Measurements from ENCODE around the gene MAP4. TPM values are rescaled to one million over a fixed set of nuclear protein-coding genes. Genes with fewer than 3 reads are reported as not detected.
"Not testable (repeated sequence)": the region's sequence is repeated elsewhere in the genome, so short reads cannot be mapped to it uniquely, and the experiment has no call there.

MAP4 gene
- 100 to 1,000 TPM; 160 to 181 (median 175) TPM for polyA plus RNA-seq (ENCODE audit: insufficient read depth in 1 of 5, insufficient read length in 5 of 5, low replicate concordance in 1 of 5)
- long read RNA-seq, donor 1, partial matches to known transcripts = 73 of 78 reads
- long read RNA-seq, donor 1, other reads (novel, unspliced or antisense) = 5 of 78 reads
- long read RNA-seq, donor 2, partial matches to known transcripts = 39 of 39 reads
- long read RNA-seq, donor 2, other reads (novel, unspliced or antisense) = 0 of 39 reads
- long read RNA-seq, donor 3, partial matches to known transcripts = 37 of 37 reads
- long read RNA-seq, donor 3, other reads (novel, unspliced or antisense) = 0 of 37 reads
- long read RNA-seq, donor 4, full-length matches to known transcripts = 1 of 26 reads
- long read RNA-seq, donor 4, partial matches to known transcripts = 25 of 26 reads
- long read RNA-seq, donor 4, other reads (novel, unspliced or antisense) = 0 of 26 reads
- long read RNA-seq, donor 5, full-length matches to known transcripts = 1 of 46 reads
- long read RNA-seq, donor 5, partial matches to known transcripts = 45 of 46 reads
- long read RNA-seq, donor 5, other reads (novel, unspliced or antisense) = 0 of 46 reads
- long read RNA-seq, donor 6, full-length matches to known transcripts = 2 of 50 reads
- long read RNA-seq, donor 6, partial matches to known transcripts = 48 of 50 reads
- long read RNA-seq, donor 6, other reads (novel, unspliced or antisense) = 0 of 50 reads
- long read RNA-seq, donor 7, full-length matches to known transcripts = 1 of 13 reads
- long read RNA-seq, donor 7, partial matches to known transcripts = 12 of 13 reads
- long read RNA-seq, donor 7, other reads (novel, unspliced or antisense) = 0 of 13 reads
- long read RNA-seq, donor 8, partial matches to known transcripts = 13 of 13 reads
- long read RNA-seq, donor 8, other reads (novel, unspliced or antisense) = 0 of 13 reads

- DNase-seq = no peak
Measured at GRCh38 chr3:48016301-48016973, at the start of gene MAP4. Gene MAP4, minus strand, starts transcription at chr3:48016416. Its CDS starts 17,556 bp downstream, at chr3:47998860.

GRCh38 chr3:48065035-48065434 lies 48.8 kb upstream of the MAP4 start:
- no peak for DNase-seq

GRCh38 chr3:48064292-48064829 lies 48.1 kb upstream of the MAP4 start:
- no peak for DNase-seq

- not testable (repeated sequence) for DNase-seq
Measured at GRCh38 chr3:48061586-48061985, 45.4 kb upstream of the MAP4 start.

GRCh38 chr3:48058091-48058490 lies 41.9 kb upstream of the MAP4 start:
- no peak for DNase-seq

GRCh38 chr3:48057521-48057920 lies 41.3 kb upstream of the MAP4 start:
- no peak for DNase-seq

GRCh38 chr3:48047841-48048464 lies 31.7 kb upstream of the MAP4 start:
- no peak for DNase-seq

GRCh38 chr3:48042071-48042760 lies 26.0 kb upstream of the MAP4 start:
- DNase-seq = no peak

- DNase-seq = peak; percentile 31 to 39
Measured at GRCh38 chr3:48039487-48040190, 23.4 kb upstream of the MAP4 start.

GRCh38 chr3:48038971-48039481 lies 22.8 kb upstream of the MAP4 start:
- DNase-seq = no peak

- no peak for DNase-seq
Measured at GRCh38 chr3:48034000-48034516, 17.8 kb upstream of the MAP4 start.

GRCh38 chr3:48030188-48030587 lies 14.0 kb upstream of the MAP4 start:
- DNase-seq = no peak

- no peak for DNase-seq
Measured at GRCh38 chr3:48026951-48027908, 11.0 kb upstream of the MAP4 start.

- no peak for DNase-seq
Measured at GRCh38 chr3:48026098-48026497, 9.9 kb upstream of the MAP4 start.

GRCh38 chr3:48024401-48024800 lies 8.2 kb upstream of the MAP4 start:
- no peak for DNase-seq

- no peak for DNase-seq
Measured at GRCh38 chr3:48023377-48023776, 7.2 kb upstream of the MAP4 start.

GRCh38 chr3:48022178-48022577 lies 6.0 kb upstream of the MAP4 start:
- no peak for DNase-seq

- no peak for DNase-seq
Measured at GRCh38 chr3:48018841-48019240, 2.6 kb upstream of the MAP4 start.

Measured in right lung (tissue), 10 donors.